GM23248 (cell line): Measurements from ENCODE around the gene EIF4G2.

Experiments
- EZH2 ChIP-seq: fragments of 200-600 bp; sonication (generic); IDR thresholded peaks from 2 replicates; pipeline ENCODE4 v1.6.1; 2018; ENCODE audit warnings: antibody characterized with exemption, mild to moderate bottlenecking; ENCODE audit not compliant: insufficient read depth, poor library complexity, severe bottlenecking
- EZH2phosphoT487 ChIP-seq: fragments of 200-600 bp; sonication (generic); IDR thresholded peaks from 2 replicates; pipeline ENCODE4 v1.6.1; 2018; ENCODE audit warnings: antibody characterized with exemption, moderate library complexity, mild to moderate bottlenecking, low read depth; ENCODE audit not compliant: insufficient read depth

DNA sequence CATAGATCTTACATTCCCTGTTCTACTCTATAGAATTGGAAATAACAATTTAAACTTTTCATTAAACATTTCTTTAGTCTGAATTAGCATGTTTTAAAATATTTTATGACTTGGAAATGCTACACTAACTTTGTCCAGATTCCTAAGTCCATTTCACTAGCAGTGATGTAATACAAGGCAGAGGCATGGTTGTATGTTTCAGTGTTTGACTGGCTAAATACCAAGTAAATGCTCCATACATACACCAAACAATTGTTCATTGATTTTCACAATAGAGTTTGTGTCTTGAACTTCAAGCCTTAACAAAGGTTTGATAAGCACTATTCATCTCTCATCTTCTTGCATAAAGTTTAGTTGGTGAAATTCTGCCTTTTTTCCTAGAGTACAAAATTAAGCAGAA lies 35.6 kb upstream of the EIF4G2 start:
- TF ChIP-seq EZH2 (no peak), EZH2phosphoT487 (no peak)
